Dermis microvascular lymphatic vessel endothelial cell (primary cell): ENCODE measurements around the gene TRNAU1AP. TPM values are rescaled to one million over a fixed set of nuclear protein-coding genes. Genes with fewer than 3 reads are reported as not detected.
"Not testable (repeated sequence)": the region's sequence is repeated elsewhere in the genome, so short reads cannot be mapped to it uniquely, and the experiment has no call there.

Experiments
- DNase-seq, 2 donors: peaks; one replicate each; pipeline versions ENCODE4 v3.0.0 to v3.0.0-alpha.2; 2010; ENCODE audit warnings: low read depth in 2 of 2
- total RNA-seq: library from RNA; depleted of rRNA; stranded (reverse); fragments of >200 nt; gene quantifications from 2 replicates; pipeline ENCODE4 v1.2.1, GENCODE V29; 2014

The TRNAU1AP gene
- total RNA-seq, 1 donor from 2014 or later, result 20.7 TPM

DNA sequence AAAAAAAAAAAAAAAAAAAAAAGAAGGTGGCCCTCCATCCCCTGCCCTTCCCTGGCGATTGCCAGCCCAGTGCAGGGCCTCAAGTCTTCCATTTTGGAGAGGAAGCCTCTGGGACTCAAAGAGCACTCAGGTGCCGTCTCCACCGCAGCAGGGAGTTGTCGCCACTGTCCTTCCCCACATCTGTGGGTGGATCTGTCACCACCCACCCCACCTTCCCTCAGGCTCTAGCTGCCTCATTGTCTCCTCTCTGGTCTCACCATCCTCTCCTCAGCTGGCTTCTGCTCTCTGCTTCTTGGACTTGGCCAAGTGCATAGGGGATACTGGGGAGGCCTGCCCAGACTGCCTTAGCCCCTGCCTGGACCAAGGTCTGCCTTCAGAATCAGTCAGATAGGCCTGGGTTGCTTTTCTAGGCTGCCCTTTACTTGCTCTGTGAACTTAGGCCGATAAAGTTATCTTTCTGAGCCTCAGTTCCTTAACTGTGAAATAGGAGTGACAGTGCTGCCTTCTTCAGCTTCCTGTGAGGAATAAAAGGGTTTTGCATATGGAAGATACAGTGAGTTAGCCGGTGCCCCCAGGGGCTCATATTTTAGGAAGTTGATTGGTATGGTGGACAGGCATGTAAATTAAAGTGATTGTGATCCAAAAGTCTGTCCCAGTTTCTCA is 31.3 kb upstream of the TRNAU1AP start:
- DNase-seq, result no peak

DNA sequence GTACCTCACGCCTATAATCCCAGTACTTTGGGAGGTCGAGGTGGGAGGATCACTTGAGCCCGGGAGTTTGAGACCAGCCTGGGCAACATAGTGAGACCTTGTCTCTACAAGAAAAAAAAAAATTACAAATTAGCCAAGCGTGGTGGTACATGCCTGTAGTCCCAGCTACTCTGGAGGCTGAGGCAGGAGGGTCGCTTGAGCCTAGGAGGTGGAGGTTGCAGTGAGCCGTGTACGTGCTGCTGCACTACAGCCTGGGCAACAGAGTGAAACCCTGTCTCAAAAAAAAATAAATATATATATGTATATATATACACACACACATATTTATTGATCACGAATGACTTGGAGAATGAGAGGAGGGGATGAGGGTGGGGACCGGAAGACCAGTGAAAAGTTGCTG is 30.3 kb upstream of the TRNAU1AP start:
- DNase-seq, result not testable (repeated sequence)

DNA sequence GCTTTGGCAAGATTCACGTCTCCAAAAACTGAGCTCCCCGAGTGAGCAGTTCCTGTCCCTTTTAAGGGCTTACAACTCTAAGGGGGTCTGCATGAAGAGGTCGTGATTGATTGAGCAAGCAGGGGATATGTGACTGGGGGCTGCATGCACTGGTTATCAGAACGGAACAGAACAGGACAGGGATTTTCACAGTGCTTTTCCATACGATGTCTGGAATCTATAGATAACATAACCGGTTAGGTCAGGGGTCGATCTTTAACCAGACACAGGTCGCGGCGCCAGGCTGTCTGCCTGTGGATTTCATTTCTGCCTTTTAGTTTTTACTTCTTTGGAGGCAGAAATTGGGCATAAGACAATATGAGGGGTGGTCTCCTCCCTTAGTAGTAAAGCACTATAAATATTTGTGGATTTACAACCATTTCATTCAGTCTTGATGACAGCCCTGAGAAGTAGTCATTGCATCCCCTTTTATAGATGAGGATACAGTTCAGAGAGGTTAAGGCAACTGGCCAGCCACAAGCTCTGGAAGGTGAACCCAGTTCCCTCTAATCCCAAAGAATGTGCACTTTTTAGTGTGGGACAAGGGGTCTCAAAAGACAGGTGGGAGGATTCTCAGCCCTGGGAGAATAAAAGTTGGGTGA is 27.8 kb upstream of the TRNAU1AP start:
- DNase-seq, result not testable (repeated sequence)

DNA sequence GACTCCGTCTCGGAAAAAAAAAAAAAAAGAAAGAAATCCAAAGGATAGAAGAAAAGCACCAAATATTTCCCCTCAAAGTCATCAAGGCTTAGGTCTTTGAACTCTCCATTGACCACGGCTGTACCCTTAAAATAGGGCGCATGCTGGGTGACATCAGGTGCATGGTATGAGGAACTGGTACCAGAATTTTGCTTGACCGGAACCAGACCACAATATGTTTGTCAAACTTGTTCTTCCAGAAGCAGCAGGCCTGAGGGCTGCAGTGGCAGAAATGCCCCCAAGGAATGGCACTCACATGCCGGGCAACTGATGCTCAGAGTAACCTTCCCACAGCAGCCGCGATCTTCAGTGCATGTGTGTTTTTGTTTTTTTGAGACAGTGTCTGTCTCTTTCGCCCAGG is 26.0 kb upstream of the TRNAU1AP start:
- DNase-seq, result no peak

DNA sequence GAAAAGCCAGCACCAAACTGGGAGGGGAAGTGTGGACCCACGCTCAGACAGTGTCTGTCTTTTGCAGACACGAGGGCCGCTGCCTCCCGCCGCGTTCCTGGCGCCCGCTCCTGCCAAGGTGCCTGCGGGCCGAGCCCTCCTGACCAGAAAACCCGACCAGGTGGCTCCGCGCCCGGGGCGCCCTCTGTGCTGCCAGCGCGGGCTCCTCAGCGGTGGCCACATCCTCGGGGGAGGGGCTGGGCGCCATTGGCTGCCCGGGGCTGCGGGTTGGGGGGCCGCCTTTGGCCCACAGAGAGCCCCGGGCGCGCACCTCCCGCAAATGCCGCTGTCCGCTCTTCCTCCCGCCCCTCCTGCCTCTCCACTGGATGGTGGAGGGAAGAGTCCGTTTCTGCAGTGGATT is 22.4 kb upstream of the TRNAU1AP start:
- no peak for DNase-seq

- no peak for DNase-seq
Measured at GRCh38 chr1:28534671-28535070, 18.2 kb upstream of the TRNAU1AP start.

DNA sequence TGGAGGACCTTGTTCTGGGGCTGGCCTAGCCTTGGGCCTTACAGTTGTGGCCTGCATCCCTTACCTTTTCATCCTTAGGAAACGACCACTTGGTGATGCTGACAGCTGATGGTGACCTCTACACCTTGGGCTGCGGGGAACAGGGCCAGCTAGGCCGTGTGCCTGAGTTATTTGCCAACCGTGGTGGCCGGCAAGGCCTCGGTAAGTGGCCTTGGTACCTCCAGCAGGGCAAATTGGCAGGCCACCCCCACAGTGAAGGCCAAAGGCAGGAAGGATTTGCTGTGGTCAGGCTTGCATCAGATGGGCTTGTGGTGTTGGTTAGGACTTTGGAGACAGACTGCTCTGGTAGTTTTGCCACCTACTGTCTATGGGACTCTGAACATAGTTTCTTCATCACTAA is 17.7 kb upstream of the TRNAU1AP start:
- no peak for DNase-seq

GRCh38 chr1:28537457-28538199 is 15.3 kb upstream of the TRNAU1AP start:
- DNase-seq, result no peak

GRCh38 chr1:28538286-28538685 is 14.6 kb upstream of the TRNAU1AP start:
- DNase-seq, result no peak

DNA sequence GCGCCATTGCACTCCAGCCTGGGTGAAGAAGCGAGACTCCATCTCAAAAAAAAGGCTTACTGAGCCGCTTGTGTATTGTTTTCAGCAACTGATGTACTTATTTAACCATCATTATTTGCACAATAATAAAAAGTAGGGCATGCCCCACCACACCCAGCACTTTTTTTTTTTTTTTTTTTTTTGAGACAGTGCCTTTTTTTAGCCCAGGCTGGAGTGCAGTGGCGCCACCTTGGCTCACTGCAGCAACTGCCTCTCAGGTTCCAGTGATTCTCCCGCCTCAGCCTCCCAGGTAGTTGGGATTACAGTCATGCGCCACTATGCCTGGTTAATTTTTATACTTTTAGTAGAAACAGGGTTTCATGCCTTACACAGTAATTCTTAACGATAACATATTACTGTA is 12.2 kb upstream of the TRNAU1AP start:
- no peak for DNase-seq

GRCh38 chr1:28541414-28542015 is 11.4 kb upstream of the TRNAU1AP start:
- not testable (repeated sequence) for DNase-seq

GRCh38 chr1:28545246-28545628 is 7.6 kb upstream of the TRNAU1AP start:
- DNase-seq, result no peak

GRCh38 chr1:28548318-28548717 is 4.6 kb upstream of the TRNAU1AP start:
- no peak for DNase-seq

DNA sequence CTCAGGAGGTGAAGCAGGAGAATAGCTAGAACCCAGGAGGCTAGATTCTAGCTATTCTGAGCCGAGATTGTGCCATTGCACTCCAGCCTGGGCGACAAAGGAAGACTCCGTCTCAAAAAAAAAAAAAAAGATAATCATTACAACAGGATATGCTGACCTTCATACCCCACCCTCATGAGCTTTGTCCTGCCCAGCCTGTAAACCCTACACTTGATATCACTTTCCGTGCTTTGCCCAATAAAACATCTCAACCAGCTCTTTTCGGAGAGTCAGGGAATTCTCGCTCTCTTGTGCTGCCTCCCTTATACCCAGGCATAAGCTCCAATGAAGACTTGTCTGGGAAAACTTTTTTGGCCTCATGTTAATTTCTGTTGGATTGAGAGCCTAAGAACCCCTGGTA is 1.5 kb upstream of the TRNAU1AP start:
- DNase-seq, result no peak

DNA sequence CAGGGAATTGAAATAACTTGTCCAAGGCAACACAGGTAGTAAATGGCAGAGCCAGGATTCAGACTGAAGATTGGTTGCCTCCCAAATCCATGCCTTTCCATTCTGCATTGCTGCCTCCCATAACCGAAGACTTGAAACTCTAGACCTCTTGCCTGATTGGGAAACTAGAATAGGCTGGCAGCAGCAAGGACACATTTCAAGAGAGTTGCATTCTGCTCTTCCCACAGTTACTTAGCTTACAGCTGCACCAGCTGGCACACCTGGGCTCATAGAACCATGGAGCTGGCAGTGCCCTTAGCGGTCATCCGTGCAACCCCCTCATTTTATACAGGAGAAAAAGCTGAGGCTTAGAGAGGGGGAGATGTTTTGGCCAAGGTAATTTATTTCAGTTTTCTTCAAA is 8.0 kb downstream of the TRNAU1AP start:
- DNase-seq, result no peak

DNA sequence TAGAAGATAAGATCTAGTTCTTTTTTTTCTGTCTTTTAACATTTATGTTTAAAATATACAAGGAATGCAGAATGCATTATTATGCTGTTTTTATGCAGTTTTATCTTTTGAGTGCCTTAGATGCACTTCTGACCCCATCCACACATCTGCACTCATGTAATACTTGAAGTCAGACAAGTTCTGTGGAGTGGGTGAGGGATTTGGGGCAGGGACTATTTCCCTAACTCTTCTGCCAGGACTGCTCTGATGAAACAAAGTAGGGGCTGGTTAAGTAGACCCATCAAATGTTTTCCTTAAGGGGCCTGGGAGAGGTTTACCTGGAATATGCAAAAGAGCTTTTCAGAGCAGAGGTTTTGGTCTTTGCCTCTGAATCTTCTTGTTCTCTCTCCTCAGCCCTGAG is 11.4 kb downstream of the TRNAU1AP start:
- DNase-seq, result no peak

GRCh38 chr1:28565040-28565439 is 12.2 kb downstream of the TRNAU1AP start:
- no peak for DNase-seq

- DNase-seq, result no peak
Measured at GRCh38 chr1:28565726-28566125, 12.8 kb downstream of the TRNAU1AP start.

GRCh38 chr1:28566931-28567330 is 14.0 kb downstream of the TRNAU1AP start:
- DNase-seq, result no peak

- DNase-seq, result no peak
Measured at GRCh38 chr1:28571911-28572310, 19.0 kb downstream of the TRNAU1AP start.

- DNase-seq, result not testable (repeated sequence)
Measured at GRCh38 chr1:28572891-28573290, 20.0 kb downstream of the TRNAU1AP start.

DNA sequence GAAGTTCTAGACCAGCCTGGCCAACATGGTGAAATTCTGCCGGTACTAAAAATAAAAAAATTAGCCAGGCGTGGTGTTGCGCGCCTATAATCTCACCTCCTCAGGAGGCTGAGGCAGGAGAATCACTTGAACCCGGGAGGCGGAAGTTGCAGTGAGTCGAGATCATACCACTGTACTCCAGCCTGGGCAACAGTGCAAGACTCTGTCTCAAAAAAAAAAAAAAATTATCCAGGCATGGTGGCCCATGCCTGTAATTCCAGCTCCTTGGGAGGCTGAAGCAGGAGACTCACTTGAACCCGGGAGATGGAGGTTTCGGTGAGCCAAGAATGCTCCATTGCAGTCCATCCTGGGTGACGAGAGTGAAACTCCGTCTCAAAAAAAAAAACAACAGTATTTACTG is 20.7 kb downstream of the TRNAU1AP start:
- no peak for DNase-seq
